NB4 (cell line): Measurements from ENCODE around the gene SPIN2B.

ENCODE experiments used
- MYC ChIP-seq: IDR thresholded peaks from 2 replicates; pipeline ENCODE4 v1.6.1; 2011; ENCODE audit warnings: low read depth, low read length
- POLR2A ChIP-seq: IDR thresholded peaks from 2 replicates; pipeline ENCODE4 v1.6.1; 2011; ENCODE audit warnings: mild to moderate bottlenecking; ENCODE audit not compliant: insufficient read length; ENCODE audit errors: extremely low read depth
- TF ChIP-seq, protein P1 (sequence below): IDR thresholded peaks from one replicate; pipeline ENCODE4 v1.5.1; 2012; ENCODE audit warnings: low read depth, low read length
- TF ChIP-seq, protein P2 (sequence below): IDR thresholded peaks from 2 replicates; pipeline ENCODE4 v1.6.1; 2011; ENCODE audit warnings: low read depth, low read length

DNA sequence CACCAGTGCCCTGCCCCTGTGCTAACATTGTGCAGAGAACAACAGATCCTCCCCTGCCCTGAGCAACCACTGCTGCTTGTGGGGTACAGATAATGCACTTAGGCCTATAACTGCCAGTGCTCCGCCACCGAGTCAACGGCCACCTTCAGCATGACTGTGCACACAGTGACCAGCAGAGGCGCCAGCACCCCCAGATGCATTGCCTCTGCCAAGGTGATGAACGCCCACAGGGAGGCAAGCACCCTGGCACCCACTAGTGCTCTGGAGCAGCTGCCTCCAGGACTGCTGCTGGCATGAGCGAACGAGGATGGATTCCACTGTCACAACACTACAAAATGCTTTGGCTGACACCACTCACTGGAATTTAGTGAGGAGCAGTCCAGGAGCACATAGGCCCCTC is 38.2 kb downstream of the SPIN2B start:
- TF ChIP-seq, protein P1, sequence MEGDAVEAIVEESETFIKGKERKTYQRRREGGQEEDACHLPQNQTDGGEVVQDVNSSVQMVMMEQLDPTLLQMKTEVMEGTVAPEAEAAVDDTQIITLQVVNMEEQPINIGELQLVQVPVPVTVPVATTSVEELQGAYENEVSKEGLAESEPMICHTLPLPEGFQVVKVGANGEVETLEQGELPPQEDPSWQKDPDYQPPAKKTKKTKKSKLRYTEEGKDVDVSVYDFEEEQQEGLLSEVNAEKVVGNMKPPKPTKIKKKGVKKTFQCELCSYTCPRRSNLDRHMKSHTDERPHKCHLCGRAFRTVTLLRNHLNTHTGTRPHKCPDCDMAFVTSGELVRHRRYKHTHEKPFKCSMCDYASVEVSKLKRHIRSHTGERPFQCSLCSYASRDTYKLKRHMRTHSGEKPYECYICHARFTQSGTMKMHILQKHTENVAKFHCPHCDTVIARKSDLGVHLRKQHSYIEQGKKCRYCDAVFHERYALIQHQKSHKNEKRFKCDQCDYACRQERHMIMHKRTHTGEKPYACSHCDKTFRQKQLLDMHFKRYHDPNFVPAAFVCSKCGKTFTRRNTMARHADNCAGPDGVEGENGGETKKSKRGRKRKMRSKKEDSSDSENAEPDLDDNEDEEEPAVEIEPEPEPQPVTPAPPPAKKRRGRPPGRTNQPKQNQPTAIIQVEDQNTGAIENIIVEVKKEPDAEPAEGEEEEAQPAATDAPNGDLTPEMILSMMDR, result no peak
- TF ChIP-seq POLR2A (no peak), MYC (no peak)
- TF ChIP-seq, protein P2, sequence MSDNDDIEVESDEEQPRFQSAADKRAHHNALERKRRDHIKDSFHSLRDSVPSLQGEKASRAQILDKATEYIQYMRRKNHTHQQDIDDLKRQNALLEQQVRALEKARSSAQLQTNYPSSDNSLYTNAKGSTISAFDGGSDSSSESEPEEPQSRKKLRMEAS, result no peak
